SK-N-DZ (cell line): Measurements from ENCODE around the gene KIF6.
A peak's percentile ranks its signal among the peaks of the same experiment; 100 is the strongest.

ENCODE experiments used
- DNase-seq: peaks from one replicate; pipeline ENCODE4 v3.0.0-alpha.2; 2015; ENCODE audit warnings: low spot score

Gene KIF6

GRCh38 chr6:39388606-39389483 lies 336.4 kb downstream of the KIF6 start:
- DNase-seq = no peak

GRCh38 chr6:39387785-39388184 lies 337.4 kb downstream of the KIF6 start:
- DNase-seq = no peak

- DNase-seq = no peak
Measured at GRCh38 chr6:39386487-39386886, 338.7 kb downstream of the KIF6 start.

- no peak for DNase-seq
Measured at GRCh38 chr6:39381550-39382140, 343.6 kb downstream of the KIF6 start.

- DNase-seq = no peak
Measured at GRCh38 chr6:39380837-39381549, 344.2 kb downstream of the KIF6 start.

- DNase-seq = no peak
Measured at GRCh38 chr6:39378960-39379425, 346.2 kb downstream of the KIF6 start.

GRCh38 chr6:39378175-39378959 lies 346.8 kb downstream of the KIF6 start:
- DNase-seq = no peak

- DNase-seq = peak; percentile 47
Measured at GRCh38 chr6:39377539-39377950, 347.7 kb downstream of the KIF6 start.

- DNase-seq = no peak
Measured at GRCh38 chr6:39375405-39375804, 349.8 kb downstream of the KIF6 start.

- DNase-seq = no peak
Measured at GRCh38 chr6:39370390-39370789, 354.8 kb downstream of the KIF6 start.

- no peak for DNase-seq
Measured at GRCh38 chr6:39369987-39370386, 355.2 kb downstream of the KIF6 start.

GRCh38 chr6:39367700-39368099 lies 357.5 kb downstream of the KIF6 start:
- no peak for DNase-seq

GRCh38 chr6:39366931-39367618 lies 358.1 kb downstream of the KIF6 start:
- DNase-seq = peak; percentile 13

GRCh38 chr6:39365281-39366074 lies 359.7 kb downstream of the KIF6 start:
- no peak for DNase-seq

- no peak for DNase-seq
Measured at GRCh38 chr6:39363280-39363679, 361.9 kb downstream of the KIF6 start.

GRCh38 chr6:39362487-39362865 lies 362.7 kb downstream of the KIF6 start:
- no peak for DNase-seq

GRCh38 chr6:39361657-39362486 lies 363.3 kb downstream of the KIF6 start:
- peak; percentile 65 for DNase-seq

GRCh38 chr6:39360378-39360777 lies 364.8 kb downstream of the KIF6 start:
- no peak for DNase-seq

- DNase-seq = no peak
Measured at GRCh38 chr6:39357998-39358686, 367.1 kb downstream of the KIF6 start.
